HG02943 (cell line): Measurements from ENCODE around the gene SLC26A5.
"Not testable (repeated sequence)": the region's sequence is repeated elsewhere in the genome, so short reads cannot be mapped to it uniquely, and the experiment has no call there.

Experiments
- ATAC-seq: cut with Tn5 transposase; IDR thresholded peaks from one replicate; pipeline ENCODE4 v1.9.1; 2021; ENCODE audit warnings: mild to moderate bottlenecking, low read depth, moderate library complexity; ENCODE audit not compliant: unreplicated experiment

Gene SLC26A5, protein sequence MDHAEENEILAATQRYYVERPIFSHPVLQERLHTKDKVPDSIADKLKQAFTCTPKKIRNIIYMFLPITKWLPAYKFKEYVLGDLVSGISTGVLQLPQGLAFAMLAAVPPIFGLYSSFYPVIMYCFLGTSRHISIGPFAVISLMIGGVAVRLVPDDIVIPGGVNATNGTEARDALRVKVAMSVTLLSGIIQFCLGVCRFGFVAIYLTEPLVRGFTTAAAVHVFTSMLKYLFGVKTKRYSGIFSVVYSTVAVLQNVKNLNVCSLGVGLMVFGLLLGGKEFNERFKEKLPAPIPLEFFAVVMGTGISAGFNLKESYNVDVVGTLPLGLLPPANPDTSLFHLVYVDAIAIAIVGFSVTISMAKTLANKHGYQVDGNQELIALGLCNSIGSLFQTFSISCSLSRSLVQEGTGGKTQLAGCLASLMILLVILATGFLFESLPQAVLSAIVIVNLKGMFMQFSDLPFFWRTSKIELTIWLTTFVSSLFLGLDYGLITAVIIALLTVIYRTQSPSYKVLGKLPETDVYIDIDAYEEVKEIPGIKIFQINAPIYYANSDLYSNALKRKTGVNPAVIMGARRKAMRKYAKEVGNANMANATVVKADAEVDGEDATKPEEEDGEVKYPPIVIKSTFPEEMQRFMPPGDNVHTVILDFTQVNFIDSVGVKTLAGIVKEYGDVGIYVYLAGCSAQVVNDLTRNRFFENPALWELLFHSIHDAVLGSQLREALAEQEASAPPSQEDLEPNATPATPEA

DNA sequence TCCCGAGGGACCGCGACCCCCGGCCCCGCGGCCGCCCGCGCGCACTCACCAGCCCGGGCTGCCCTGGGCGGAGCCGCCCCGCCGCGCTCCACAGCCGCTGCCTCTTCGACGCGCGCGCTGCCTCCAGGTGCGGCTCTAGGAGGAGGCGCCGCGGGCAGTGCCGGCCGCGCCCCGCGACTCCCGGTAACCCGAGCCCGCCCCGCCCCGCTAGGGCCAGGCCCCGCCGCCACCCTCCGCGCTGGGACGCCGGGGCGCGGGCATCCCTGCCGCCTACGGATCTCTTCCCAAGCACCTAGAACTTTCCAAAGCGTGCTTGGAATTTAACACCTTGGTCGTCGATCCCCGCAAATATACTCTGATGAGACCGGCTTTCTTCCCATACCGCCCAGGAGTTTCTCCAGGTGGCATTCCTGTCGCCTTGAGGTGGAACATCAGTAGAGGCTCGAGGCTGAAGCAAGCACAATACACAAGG is at the start of gene SLC26A5:
Gene SLC26A5, minus strand, starts transcription at position 159 of the 472 bp plus-strand sequence. CDS start 24,693 bp downstream, outside the sequence.
- no peak for ATAC-seq

- ATAC-seq: no peak
Measured at GRCh38 chr7:103487419-103487818, 41.4 kb upstream of the SLC26A5 start.

- not testable (repeated sequence) for ATAC-seq
Measured at GRCh38 chr7:103486873-103487272, 40.9 kb upstream of the SLC26A5 start.

DNA sequence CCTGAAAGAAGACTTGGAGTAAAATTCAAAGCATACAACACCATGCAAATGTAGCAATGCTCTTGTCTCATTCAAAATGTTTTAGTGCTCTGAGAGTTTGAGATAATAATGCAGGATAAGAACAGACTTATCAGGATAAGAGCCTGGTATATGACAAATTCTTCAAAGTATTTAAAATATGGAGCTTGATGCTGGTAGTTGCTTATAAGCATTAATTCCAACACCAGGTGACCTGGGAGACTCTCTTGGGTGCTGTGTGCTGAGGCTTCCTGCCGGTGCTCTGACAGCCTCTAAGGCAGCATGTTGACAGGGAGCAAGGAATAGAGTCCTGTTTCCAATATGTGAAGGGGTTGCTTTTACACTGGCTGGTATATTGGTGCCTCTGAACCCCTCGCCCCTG is 34.8 kb upstream of the SLC26A5 start:
- no peak for ATAC-seq

- ATAC-seq: no peak
Measured at GRCh38 chr7:103474956-103475355, 28.9 kb upstream of the SLC26A5 start.

DNA sequence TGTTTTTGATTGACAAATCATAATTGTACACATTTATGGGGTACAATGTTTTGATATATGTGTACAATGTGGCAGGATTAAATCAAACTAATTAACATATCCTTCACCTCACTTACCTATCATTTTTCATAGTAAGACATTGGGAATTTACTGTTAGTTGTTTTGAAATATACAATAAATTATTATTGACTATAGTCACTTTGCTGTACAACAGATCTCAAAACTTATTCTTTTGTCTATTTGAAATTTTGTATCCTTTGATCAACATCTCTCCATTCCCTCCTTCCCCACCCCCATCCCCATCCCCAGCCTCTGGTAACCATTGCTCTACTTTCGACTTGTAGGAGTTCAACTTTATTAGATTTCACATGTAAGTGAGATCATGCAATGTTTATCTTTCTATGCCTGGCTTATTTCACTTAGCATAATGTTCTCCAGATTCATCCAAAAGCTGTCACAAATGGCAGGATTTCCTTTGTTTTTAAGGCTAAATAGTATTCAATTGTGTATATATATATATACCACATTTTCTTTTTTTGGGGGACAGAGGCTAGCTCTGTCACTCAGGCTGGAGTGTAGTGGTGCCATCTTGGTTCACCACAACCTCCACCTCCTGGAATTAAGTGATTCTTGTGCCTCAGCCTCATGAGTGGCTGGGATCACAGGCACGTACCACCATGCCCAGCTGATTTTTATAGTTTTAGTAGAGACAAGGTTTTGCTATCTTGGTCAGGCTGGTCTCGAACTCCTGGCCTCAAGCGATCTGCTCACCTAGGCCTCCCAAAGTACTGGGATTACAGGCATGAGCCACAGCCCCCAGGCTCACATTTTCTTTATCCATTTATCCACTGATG is 23.3 kb upstream of the SLC26A5 start:
- ATAC-seq: no peak

GRCh38 chr7:103466814-103467213 is 20.8 kb upstream of the SLC26A5 start:
- ATAC-seq: no peak

DNA sequence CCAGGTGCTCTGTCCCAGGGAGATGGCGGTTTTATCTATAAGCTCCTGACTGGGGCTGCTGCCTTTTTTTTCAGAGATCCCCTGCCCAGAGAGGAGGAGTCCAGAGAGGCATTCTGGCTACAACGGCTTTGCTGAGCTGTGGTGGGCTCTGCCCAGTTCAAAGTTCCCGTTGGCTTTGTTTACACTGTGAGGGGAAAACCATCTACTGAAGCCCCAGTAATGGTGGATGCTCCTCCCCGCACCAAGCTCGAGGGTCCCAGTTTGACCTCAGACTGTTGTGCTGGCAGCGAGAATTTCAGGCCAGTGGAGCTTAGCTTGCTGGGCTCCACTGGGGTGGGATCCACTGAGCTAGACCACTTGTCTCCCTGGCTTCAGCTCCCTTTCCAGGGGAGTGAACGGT is 16.4 kb upstream of the SLC26A5 start:
- ATAC-seq: no peak

GRCh38 chr7:103447073-103447960 is 1.3 kb upstream of the SLC26A5 start:
- ATAC-seq: no peak

DNA sequence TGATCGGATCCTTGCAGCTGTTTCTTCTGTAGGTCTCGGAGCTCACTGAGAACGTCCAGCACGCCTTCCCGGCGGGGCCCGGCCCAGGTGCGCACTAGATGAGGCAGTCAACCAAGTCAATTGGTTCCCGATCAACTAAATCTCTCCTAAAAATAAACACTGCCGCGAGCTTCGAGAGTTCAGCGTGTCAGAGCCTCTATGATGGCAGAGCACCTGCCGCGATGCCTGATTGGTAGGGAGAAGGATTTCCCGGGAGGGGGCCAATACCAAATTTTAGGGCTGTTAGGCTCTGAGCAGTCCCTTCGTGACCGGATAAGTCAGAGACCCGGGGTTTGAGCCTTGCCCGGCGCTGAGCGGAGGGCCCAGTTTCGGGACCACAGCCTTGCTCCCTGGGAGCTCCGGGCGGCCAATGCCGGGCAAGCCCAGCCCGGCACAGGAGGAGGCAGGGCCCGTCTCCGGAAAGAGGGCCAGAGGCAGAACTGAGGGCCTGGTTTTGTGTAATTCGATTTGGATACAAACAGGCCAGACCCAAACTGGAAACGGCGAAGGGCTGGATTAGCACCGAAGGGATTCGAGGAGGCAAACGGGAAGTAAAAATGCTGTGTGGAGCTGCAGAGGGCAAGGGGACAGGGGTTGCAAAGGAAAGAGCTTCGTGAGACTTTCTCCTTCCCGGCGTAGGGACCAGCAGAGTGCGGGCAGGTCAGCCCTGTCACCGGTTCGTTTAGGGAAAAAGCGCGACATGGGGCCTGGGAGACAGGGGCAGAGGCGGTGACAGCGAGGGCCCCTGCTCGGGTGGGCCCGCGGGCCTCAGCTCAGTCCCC is 569 bp downstream of the SLC26A5 start:
- no peak for ATAC-seq

DNA sequence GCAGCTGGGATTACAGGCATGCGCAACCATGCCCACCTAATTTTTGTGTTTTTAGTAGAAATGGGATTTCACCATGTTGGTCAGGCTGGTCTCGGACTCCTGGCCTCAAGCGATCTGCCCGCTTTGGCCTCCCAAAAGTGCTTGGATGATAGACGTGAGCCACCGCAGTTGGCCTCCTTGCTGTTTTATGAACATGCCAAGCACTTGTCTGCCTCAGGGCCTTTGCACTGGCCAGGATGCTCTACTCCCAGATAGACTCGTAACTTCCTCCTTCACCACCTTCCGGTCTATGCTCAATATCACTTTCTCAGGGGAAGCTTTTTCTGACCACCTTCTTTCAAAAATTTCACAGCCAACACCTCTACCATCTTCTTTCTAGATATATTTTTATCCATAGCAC is 6.3 kb downstream of the SLC26A5 start:
- ATAC-seq: no peak

DNA sequence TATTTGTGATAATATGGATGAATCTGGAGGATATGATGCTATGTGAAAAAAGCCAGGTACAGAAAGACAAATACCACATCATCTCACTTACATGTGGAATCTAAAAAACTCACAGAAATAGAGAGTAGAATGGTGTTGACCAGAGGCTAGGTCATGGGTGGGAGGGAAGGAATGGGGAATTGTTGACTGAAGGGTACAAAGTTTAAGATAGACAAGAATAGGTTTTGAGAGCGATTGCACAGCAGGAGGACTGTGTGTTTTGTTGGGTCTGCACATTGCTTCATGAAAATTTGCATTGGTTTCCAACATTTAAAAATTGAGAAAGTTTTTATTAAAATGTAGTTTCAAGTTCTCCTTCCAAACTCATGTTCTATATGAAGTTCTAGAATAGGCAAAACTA is 8.4 kb downstream of the SLC26A5 start:
- no peak for ATAC-seq

DNA sequence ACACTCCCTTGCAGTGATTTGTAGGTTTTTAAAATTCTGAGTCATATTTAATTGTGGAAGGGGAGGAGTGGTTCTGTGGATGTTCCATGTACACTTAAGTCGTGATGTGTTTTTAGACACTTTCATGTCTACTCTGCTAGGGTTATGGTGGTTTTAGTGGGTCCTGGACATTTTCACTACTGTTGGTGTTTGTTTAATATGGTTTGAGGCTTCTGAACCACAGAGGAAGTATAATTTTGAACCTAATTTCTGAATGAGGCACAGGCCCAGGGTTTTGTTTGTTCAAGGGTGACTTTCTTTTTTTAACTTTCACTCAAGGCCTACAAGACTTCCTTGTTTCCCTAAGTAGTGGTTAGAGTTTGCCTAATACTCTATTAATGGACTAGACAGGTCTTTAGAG is 13.3 kb downstream of the SLC26A5 start:
- no peak for ATAC-seq

DNA sequence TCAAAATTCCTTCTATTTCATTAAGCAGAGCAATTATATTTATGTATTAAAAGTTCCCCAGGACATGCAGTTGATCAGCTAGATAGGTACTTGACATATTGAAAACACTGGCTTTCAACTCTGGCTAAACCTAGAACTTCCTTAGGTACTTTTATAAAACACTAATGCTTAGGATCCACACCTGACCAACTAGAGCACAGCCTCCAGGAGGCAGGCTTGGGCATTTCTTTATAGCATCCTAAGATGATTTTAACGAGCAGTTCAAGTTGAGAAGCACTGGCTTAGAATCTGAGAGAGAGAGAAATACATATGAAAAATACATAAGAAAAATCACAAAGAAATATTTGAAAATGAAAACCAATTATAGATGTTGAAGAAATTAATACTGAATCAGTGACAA is 20.8 kb downstream of the SLC26A5 start:
- no peak for ATAC-seq

GRCh38 chr7:103423467-103424179 is 22.4 kb downstream of the SLC26A5 start:
- no peak for ATAC-seq

DNA sequence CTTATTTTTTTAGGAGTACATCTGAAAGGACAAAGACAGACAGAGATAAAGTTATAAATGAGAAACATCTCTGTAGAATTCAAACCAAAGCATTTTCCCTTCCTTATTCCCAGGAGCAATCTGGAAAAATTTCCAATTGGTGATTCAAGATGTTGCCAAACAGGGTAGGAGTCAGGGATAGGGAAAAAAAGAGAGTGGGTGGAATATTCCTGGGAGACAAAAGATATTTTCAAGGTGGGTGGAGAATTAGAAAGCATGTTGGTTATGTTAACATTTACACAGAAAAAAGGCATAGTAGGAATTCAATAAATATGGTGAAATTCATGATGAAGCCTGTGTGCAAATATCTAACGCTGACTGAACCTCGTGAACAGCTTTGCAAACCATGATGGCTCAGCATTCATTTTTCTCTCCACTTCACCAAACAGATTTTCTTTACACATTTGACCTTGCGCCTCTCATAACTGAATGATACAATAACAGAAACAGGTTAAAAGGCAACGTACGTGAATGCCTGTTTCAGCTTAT is 25.1 kb downstream of the SLC26A5 start:
- ATAC-seq: no peak

DNA sequence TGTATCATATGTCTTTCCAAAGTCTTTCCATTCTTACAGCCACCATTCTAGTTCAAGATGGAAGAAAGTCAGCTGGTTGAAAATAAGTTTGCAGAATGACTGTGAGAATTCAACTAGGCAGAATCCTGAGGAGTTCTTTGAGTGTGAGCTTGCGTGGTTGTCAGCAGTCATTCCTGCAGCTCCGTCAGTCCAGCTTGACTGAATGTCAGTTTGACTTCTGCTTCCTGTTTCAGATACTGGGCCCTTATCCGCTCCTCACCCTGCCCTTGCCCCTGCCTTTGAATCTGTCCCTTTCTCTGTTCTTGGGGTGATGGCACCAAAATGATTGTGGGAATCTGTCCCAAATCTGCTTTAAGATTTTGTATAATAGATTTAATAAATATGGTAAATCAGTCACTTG is 27.8 kb downstream of the SLC26A5 start:
- ATAC-seq: no peak

DNA sequence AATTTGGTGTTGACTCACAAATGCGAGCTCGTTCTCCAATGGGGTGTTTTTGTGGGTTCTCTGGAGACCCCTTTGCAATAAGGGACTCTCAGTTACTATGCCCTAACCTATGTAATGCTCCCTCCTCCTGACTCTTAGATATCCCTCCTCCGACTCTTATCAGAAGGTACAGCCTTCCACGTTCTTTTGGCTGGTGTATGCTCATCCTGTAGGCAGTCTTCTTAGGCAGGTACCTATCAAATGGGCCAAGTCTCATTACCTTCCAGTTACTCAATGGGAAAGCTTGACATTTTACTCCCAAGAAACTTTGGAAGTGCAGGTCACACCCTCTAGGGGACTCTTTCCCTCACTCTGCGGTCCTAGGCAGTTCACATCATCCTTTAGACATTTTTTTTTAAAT is 32.6 kb downstream of the SLC26A5 start:
- no peak for ATAC-seq
